ENCODE results near the gene OR1M1. TPM values are rescaled to one million over a fixed set of nuclear protein-coding genes. Genes with fewer than 3 reads are reported as not detected.
A peak's percentile ranks its signal among the peaks of the same experiment; 100 is the strongest.

Gene OR1M1
- total and polyA plus RNA-seq, 9 of the 15 experiments (the other 6 are each of a cell fraction or from before 2014, with no cell fraction given) = not detected

DNA sequence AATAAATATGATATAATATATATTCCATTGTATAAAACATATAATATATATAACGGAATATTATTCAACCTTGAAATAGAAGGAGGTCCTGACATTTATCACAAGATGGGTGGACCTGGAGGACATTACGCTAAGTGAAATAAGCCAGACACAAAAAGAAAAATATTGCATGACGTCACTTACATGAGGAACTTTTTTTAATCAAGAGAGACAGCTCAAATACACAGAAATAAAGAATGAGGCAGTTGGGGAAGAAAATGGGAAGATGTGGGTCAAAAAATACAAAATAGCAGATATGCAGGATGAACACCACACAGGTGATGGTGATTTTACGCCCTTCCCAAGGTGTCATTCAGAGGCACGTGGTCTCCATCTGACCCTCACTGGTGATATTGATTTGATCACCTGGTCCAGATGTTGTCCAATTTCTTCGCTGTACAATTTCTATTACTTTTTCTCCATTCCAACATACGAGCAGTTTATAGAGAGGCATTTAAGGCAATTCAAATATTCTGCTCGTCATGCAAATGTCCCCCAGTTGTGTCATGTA is 52.8 kb downstream of the OR1M1 start (continued):
- TF ChIP-seq, protein P1, sequence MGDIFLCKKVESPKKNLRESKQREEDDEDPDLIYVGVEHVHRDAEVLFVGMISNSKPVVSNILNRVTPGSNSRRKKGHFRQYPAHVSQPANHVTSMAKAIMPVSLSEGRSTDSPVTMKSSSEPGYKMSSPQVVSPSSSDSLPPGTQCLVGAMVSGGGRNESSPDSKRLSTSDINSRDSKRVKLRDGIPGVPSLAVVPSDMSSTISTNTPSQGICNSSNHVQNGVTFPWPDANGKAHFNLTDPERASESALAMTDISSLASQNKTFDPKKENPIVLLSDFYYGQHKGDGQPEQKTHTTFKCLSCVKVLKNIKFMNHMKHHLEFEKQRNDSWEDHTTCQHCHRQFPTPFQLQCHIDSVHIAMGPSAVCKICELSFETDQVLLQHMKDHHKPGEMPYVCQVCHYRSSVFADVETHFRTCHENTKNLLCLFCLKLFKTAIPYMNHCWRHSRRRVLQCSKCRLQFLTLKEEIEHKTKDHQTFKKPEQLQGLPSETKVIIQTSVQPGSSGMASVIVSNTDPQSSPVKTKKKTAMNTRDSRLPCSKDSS (IDR thresholded peaks at IDR 0.05; ENCODE audit: low read depth, partially characterized antibody) = no peak
- TF ChIP-seq NR1H2 (CRISPR knock-in tag; IDR thresholded peaks at IDR 0.05) = no peak
- 0 out of 2 replicates have a peak, but pooled peaks have one; percentile 2 for TF ChIP-seq ZNF766 (CRISPR knock-in tag; conservative IDR thresholded peaks at IDR 0.05)
- TF ChIP-seq, protein P2, sequence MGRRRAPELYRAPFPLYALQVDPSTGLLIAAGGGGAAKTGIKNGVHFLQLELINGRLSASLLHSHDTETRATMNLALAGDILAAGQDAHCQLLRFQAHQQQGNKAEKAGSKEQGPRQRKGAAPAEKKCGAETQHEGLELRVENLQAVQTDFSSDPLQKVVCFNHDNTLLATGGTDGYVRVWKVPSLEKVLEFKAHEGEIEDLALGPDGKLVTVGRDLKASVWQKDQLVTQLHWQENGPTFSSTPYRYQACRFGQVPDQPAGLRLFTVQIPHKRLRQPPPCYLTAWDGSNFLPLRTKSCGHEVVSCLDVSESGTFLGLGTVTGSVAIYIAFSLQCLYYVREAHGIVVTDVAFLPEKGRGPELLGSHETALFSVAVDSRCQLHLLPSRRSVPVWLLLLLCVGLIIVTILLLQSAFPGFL (CRISPR knock-in tag; IDR thresholded peaks at IDR 0.05) = no peak
- TF ChIP-seq HDAC6 (IDR thresholded peaks at IDR 0.05; ENCODE audit: low read depth, low read length) = no peak
- TF ChIP-seq ZBTB40 (IDR thresholded peaks at IDR 0.05) = no peak
- no peak for TF ChIP-seq ZBTB40 (CRISPR knock-in tag; IDR thresholded peaks at IDR 0.05)

All from K562 (cell line).